ENCODE data around the gene DGKB. TPM values are rescaled to one million over a fixed set of nuclear protein-coding genes. Genes with fewer than 3 reads are reported as not detected.

DGKB gene
- polyA plus RNA-seq, 1 donor from 2014 or later = not detected

GRCh38 chr7:14739841-14740185 lies 162.7 kb downstream of the DGKB start:
- Mint-ChIP-seq H3K4me3 (no peak overlapping the region), H3K4me1 (no peaks in the 10 kb centered on the region), H3K27me3 (no peaks in the 10 kb centered on the region), H3K9me3 (peaks cover 0 to 13% (median 7%) of the 10 kb centered on the region in 3 donors), H3K36me3 (no peaks in the 10 kb centered on the region), H3K27ac (no peak overlapping the region)

- Mint-ChIP-seq H3K4me1 (no peaks in the 10 kb centered on the region), H3K27ac (no peak overlapping the region), H3K9me3 (peaks cover 0 to 13% (median 7%) of the 10 kb centered on the region in 3 donors), H3K36me3 (no peaks in the 10 kb centered on the region), H3K4me3 (no peak overlapping the region), H3K27me3 (no peaks in the 10 kb centered on the region)
Observed at GRCh38 chr7:14739168-14739840, 163.2 kb downstream of the DGKB start.

GRCh38 chr7:14738086-14738485 lies 164.5 kb downstream of the DGKB start:
- Mint-ChIP-seq H3K4me3 (no peak overlapping the region), H3K9me3 (peaks cover 0 to 10% (median 7%) of the 10 kb centered on the region in 3 donors), H3K27me3 (no peaks in the 10 kb centered on the region), H3K36me3 (peaks cover 1% of the 10 kb centered on the region), H3K4me1 (no peaks in the 10 kb centered on the region), H3K27ac (no peak overlapping the region)

GRCh38 chr7:14734839-14735321 lies 167.7 kb downstream of the DGKB start:
- Mint-ChIP-seq H3K36me3 (peaks cover 1% of the 10 kb centered on the region), H3K27me3 (no peaks in the 10 kb centered on the region), H3K27ac (no peak overlapping the region), H3K4me1 (no peaks in the 10 kb centered on the region), H3K4me3 (no peak overlapping the region), H3K9me3 (peaks cover 0 to 3% (median 2%) of the 10 kb centered on the region in 3 donors)

- H3K27me3 Mint-ChIP-seq = no peaks in the 10 kb centered on the region
- no peaks in the 10 kb centered on the region for H3K4me1 Mint-ChIP-seq
- no peak overlapping the region for H3K4me3 Mint-ChIP-seq
- no peaks in the 10 kb centered on the region for H3K9me3 Mint-ChIP-seq
- H3K36me3 Mint-ChIP-seq = no peaks in the 10 kb centered on the region
- no peak overlapping the region for H3K27ac Mint-ChIP-seq
Observed at GRCh38 chr7:14720785-14721184, 181.8 kb downstream of the DGKB start.

GRCh38 chr7:14717816-14718215 lies 184.7 kb downstream of the DGKB start:
- Mint-ChIP-seq H3K36me3 (no peaks in the 10 kb centered on the region), H3K4me3 (no peak overlapping the region), H3K27me3 (no peaks in the 10 kb centered on the region), H3K9me3 (no peaks in the 10 kb centered on the region), H3K4me1 (no peaks in the 10 kb centered on the region), H3K27ac (no peak overlapping the region)

- H3K4me1 Mint-ChIP-seq = no peaks in the 10 kb centered on the region
- H3K27me3 Mint-ChIP-seq = no peaks in the 10 kb centered on the region
- H3K9me3 Mint-ChIP-seq = no peaks in the 10 kb centered on the region
- no peak overlapping the region for H3K27ac Mint-ChIP-seq
- no peaks in the 10 kb centered on the region for H3K36me3 Mint-ChIP-seq
- no peak overlapping the region for H3K4me3 Mint-ChIP-seq
Observed at GRCh38 chr7:14717169-14717568, 185.4 kb downstream of the DGKB start.

GRCh38 chr7:14714161-14714728 lies 188.3 kb downstream of the DGKB start:
- Mint-ChIP-seq H3K4me3 (no peak overlapping the region), H3K27ac (no peak overlapping the region), H3K27me3 (no peaks in the 10 kb centered on the region), H3K9me3 (no peaks in the 10 kb centered on the region), H3K4me1 (no peaks in the 10 kb centered on the region), H3K36me3 (no peaks in the 10 kb centered on the region)

- Mint-ChIP-seq H3K36me3 (no peaks in the 10 kb centered on the region), H3K27me3 (peaks cover 2% of the 10 kb centered on the region), H3K9me3 (no peaks in the 10 kb centered on the region), H3K4me3 (no peak overlapping the region), H3K4me1 (no peaks in the 10 kb centered on the region), H3K27ac (no peak overlapping the region)
Observed at GRCh38 chr7:14698239-14698638, 204.3 kb downstream of the DGKB start.

- Mint-ChIP-seq H3K36me3 (no peaks in the 10 kb centered on the region), H3K27me3 (peaks cover 2% of the 10 kb centered on the region), H3K4me1 (no peaks in the 10 kb centered on the region), H3K4me3 (no peak overlapping the region), H3K9me3 (no peaks in the 10 kb centered on the region), H3K27ac (peak overlapping the region in 1 of 3 donors; percentile 6)
Observed at GRCh38 chr7:14697684-14698083, 204.9 kb downstream of the DGKB start.

- Mint-ChIP-seq H3K9me3 (no peaks in the 10 kb centered on the region), H3K4me3 (no peak overlapping the region), H3K27me3 (no peaks in the 10 kb centered on the region), H3K4me1 (peaks cover 0 to 2% (median 0%) of the 10 kb centered on the region in 3 donors), H3K36me3 (no peaks in the 10 kb centered on the region), H3K27ac (no peak overlapping the region)
Observed at GRCh38 chr7:14691597-14692203, 210.9 kb downstream of the DGKB start.

- Mint-ChIP-seq H3K27me3 (no peaks in the 10 kb centered on the region), H3K4me1 (peaks cover 0 to 2% (median 0%) of the 10 kb centered on the region in 3 donors), H3K9me3 (no peaks in the 10 kb centered on the region)
Observed at GRCh38 chr7:14691034-14691433, 211.5 kb downstream of the DGKB start.

GRCh38 chr7:14690486-14690885 lies 212.1 kb downstream of the DGKB start:
- H3K4me3 Mint-ChIP-seq = no peak overlapping the region
- H3K27me3 Mint-ChIP-seq = no peaks in the 10 kb centered on the region
- H3K36me3 Mint-ChIP-seq = no peaks in the 10 kb centered on the region
- H3K27ac Mint-ChIP-seq = no peak overlapping the region
- no peaks in the 10 kb centered on the region for H3K9me3 Mint-ChIP-seq
- peaks cover 0 to 2% (median 0%) of the 10 kb centered on the region in 3 donors for H3K4me1 Mint-ChIP-seq

More at GRCh38 chr7:14691034-14691433, 211.5 kb downstream of the DGKB start:
- no peak overlapping the region for H3K4me3 Mint-ChIP-seq
- no peaks in the 10 kb centered on the region for H3K36me3 Mint-ChIP-seq
- no peak overlapping the region for H3K27ac Mint-ChIP-seq

GRCh38 chr7:14690075-14690474 lies 212.5 kb downstream of the DGKB start:
- H3K4me3 Mint-ChIP-seq = no peak overlapping the region
- H3K27me3 Mint-ChIP-seq = no peaks in the 10 kb centered on the region
- H3K4me1 Mint-ChIP-seq = peaks cover 0 to 2% (median 0%) of the 10 kb centered on the region in 3 donors
- H3K36me3 Mint-ChIP-seq = no peaks in the 10 kb centered on the region
- H3K9me3 Mint-ChIP-seq = no peaks in the 10 kb centered on the region
- no peak overlapping the region for H3K27ac Mint-ChIP-seq

GRCh38 chr7:14688208-14688607 lies 214.3 kb downstream of the DGKB start:
- no peak overlapping the region for H3K27ac Mint-ChIP-seq
- H3K36me3 Mint-ChIP-seq = no peaks in the 10 kb centered on the region
- no peaks in the 10 kb centered on the region for H3K9me3 Mint-ChIP-seq
- H3K4me1 Mint-ChIP-seq = peaks cover 0 to 2% (median 0%) of the 10 kb centered on the region in 3 donors
- H3K4me3 Mint-ChIP-seq = no peak overlapping the region
- H3K27me3 Mint-ChIP-seq = no peaks in the 10 kb centered on the region

GRCh38 chr7:14687777-14688176 lies 214.8 kb downstream of the DGKB start:
- no peak overlapping the region for H3K27ac Mint-ChIP-seq
- no peaks in the 10 kb centered on the region for H3K9me3 Mint-ChIP-seq
- H3K36me3 Mint-ChIP-seq = no peaks in the 10 kb centered on the region
- peaks cover 0 to 2% (median 0%) of the 10 kb centered on the region in 3 donors for H3K4me1 Mint-ChIP-seq
- H3K4me3 Mint-ChIP-seq = no peak overlapping the region
- no peaks in the 10 kb centered on the region for H3K27me3 Mint-ChIP-seq
